Nephron (organoid): ENCODE data around the gene TOM1L2.

Experiments used
- H3K27ac Mint-ChIP-seq, 3 experiments: 2 replicates each; pipeline ENCODE4 v1.8.0; 2020; ENCODE audit warnings: mixed read lengths in 3 of 3, mild to moderate bottlenecking in 2 of 3, moderate library complexity in 1 of 3
- H3K27me3 Mint-ChIP-seq: 2 replicates; pipeline ENCODE4 v1.8.0; 2021; ENCODE audit warnings: low read depth, mild to moderate bottlenecking, moderate library complexity, mixed read lengths
- H3K36me3 Mint-ChIP-seq: 2 replicates; pipeline ENCODE4 v1.8.0; 2020; ENCODE audit warnings: low read depth, mixed read lengths
- H3K4me1 Mint-ChIP-seq: 2 replicates; pipeline ENCODE4 v1.8.0; 2020; ENCODE audit warnings: mixed read lengths
- H3K4me3 Mint-ChIP-seq, 3 experiments: 2 replicates each; pipeline ENCODE4 v1.8.0; 2020; ENCODE audit warnings: mild to moderate bottlenecking in 3 of 3, mixed read lengths in 3 of 3, moderate library complexity in 2 of 3
- H3K9me3 Mint-ChIP-seq: 2 replicates; pipeline ENCODE4 v1.8.0; 2020; ENCODE audit warnings: mixed read lengths
- TF ChIP-seq, protein P1 (sequence below), 3 experiments: fragments of 200-600 bp; sonication (generic); IDR thresholded peaks; one replicate each; pipeline ENCODE4 v1.5.0; 2021; ENCODE audit warnings: antibody characterized with exemption in 3 of 3; ENCODE audit not compliant: unreplicated experiment in 3 of 3

TOM1L2 gene

DNA sequence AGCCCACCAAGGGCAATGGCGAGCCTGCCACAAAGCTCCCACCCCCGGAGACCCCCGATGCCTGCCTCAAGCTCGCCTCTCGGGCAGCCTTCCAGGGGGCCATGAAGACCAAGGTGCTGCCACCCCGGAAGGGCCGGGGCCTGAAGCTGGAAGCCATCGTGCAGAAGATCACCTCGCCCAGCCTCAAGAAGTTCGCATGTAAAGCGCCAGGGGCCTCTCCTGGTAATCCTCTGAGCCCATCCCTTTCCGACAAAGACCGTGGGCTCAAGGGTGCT is 175.5 kb downstream of the TOM1L2 start:
- Mint-ChIP-seq H3K9me3 (no peaks in the 10 kb centered on the region), H3K27me3 (peaks cover 3% of the 10 kb centered on the region), H3K27ac (no peak overlapping the region), H3K4me1 (peaks cover 26% of the 10 kb centered on the region), H3K36me3 (peaks cover 20% of the 10 kb centered on the region), H3K4me3 (no peak overlapping the region)
- TF ChIP-seq, protein P1, sequence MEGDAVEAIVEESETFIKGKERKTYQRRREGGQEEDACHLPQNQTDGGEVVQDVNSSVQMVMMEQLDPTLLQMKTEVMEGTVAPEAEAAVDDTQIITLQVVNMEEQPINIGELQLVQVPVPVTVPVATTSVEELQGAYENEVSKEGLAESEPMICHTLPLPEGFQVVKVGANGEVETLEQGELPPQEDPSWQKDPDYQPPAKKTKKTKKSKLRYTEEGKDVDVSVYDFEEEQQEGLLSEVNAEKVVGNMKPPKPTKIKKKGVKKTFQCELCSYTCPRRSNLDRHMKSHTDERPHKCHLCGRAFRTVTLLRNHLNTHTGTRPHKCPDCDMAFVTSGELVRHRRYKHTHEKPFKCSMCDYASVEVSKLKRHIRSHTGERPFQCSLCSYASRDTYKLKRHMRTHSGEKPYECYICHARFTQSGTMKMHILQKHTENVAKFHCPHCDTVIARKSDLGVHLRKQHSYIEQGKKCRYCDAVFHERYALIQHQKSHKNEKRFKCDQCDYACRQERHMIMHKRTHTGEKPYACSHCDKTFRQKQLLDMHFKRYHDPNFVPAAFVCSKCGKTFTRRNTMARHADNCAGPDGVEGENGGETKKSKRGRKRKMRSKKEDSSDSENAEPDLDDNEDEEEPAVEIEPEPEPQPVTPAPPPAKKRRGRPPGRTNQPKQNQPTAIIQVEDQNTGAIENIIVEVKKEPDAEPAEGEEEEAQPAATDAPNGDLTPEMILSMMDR (IDR thresholded peaks at IDR 0.05; ENCODE audit: unreplicated experiment in 3 of 3): no peak

DNA sequence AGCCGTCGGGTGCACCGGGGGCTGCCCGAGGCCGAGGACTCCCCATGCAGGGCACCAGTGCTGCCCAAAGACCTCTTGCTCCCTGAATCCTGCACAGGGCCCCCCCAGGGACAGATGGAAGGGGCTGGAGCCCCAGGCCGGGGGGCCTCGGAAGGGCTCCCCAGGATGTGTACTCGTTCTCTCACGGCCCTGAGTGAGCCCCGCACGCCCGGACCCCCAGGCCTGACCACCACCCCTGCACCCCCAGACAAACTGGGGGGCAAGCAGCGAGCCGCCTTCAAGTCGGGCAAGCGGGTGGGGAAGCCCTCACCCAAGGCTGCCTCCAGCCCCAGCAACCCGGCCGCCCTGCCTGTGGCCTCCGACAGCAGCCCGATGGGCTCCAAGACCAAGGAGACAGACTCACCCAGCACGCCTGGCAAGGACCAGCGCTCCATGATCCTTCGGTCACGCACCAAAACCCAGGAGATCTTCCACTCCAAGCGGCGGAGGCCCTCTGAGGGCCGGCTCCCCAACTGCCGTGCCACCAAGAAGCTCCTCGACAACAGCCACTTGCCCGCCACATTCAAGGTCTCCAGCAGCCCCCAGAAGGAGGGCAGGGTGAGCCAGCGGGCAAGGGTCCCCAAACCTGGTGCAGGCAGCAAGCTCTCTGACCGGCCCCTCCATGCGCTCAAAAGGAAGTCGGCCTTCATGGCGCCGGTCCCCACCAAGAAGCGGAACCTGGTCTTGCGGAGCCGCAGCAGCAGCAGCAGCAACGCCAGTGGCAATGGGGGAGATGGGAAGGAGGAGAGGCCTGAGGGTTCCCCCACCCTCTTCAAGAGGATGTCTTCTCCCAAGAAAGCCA is 176.0 kb downstream of the TOM1L2 start:
- Mint-ChIP-seq H3K36me3 (peaks cover 20% of the 10 kb centered on the region), H3K4me3 (no peak overlapping the region), H3K27me3 (peaks cover 3% of the 10 kb centered on the region), H3K27ac (no peak overlapping the region), H3K4me1 (peaks cover 31% of the 10 kb centered on the region), H3K9me3 (no peaks in the 10 kb centered on the region)
- TF ChIP-seq, protein P1 (IDR thresholded peaks at IDR 0.05; ENCODE audit: unreplicated experiment in 3 of 3): no peak

DNA sequence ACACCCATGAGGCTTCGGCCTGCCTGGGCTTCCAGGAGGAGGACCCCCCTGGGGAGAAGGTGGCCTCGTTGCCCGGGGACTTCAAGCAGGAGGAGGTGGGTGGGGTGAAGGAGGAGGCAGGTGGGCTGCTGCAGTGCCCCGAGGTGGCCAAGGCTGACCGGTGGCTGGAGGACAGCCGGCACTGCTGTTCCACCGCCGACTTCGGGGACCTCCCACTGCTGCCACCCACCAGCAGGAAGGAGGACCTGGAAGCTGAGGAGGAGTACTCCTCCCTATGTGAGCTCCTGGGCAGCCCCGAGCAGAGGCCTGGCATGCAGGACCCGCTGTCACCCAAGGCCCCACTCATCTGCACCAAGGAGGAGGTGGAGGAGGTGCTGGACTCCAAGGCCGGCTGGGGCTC is 176.9 kb downstream of the TOM1L2 start:
- Mint-ChIP-seq H3K36me3 (peaks cover 18% of the 10 kb centered on the region), H3K27me3 (peaks cover 3% of the 10 kb centered on the region)
- TF ChIP-seq, protein P1 (IDR thresholded peaks at IDR 0.05; ENCODE audit: unreplicated experiment in 3 of 3): no peak

DNA sequence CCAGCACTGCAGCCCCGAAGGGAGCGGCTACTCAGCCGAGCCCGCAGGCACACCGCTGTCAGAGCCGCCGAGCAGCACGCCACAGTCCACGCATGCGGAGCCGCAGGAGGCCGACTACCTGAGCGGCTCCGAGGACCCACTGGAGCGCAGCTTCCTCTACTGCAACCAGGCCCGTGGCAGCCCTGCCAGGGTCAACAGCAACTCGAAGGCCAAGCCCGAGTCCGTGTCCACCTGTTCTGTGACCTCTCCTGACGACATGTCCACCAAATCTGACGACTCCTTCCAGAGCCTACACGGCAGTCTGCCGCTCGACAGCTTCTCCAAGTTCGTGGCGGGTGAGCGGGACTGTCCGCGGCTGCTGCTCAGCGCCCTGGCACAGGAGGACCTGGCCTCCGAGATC is 177.8 kb downstream of the TOM1L2 start:
- Mint-ChIP-seq H3K27ac (no peak overlapping the region), H3K4me1 (peaks cover 42% of the 10 kb centered on the region), H3K36me3 (peaks cover 12% of the 10 kb centered on the region), H3K27me3 (peaks cover 3% of the 10 kb centered on the region), H3K4me3 (no peak overlapping the region), H3K9me3 (no peaks in the 10 kb centered on the region)
- TF ChIP-seq, protein P1 (IDR thresholded peaks at IDR 0.05; ENCODE audit: unreplicated experiment in 3 of 3): no peak

More for the DNA sequence above, 176.9 kb downstream of the TOM1L2 start:
- Mint-ChIP-seq H3K4me3 (no peak overlapping the region), H3K9me3 (no peaks in the 10 kb centered on the region), H3K27ac (no peak overlapping the region), H3K4me1 (peaks cover 39% of the 10 kb centered on the region)
